ENCODE data around the gene NDUFAB1. TPM values are rescaled to one million over a fixed set of nuclear protein-coding genes. Genes with fewer than 3 reads are reported as not detected.

Gene NDUFAB1
- total RNA-seq, 1 donor from 2014 or later: 75.9 TPM

- Mint-ChIP-seq H3K9me3 (ENCODE audit: low read depth) (no peaks in the 10 kb centered on the region), H3K27me3 (no peaks in the 10 kb centered on the region), H3K4me1 (ENCODE audit: low read depth) (no peaks in the 10 kb centered on the region), H3K4me3 (ENCODE audit: low read depth) (no peak overlapping the region), H3K36me3 (ENCODE audit: insufficient read depth) (peaks cover 9% of the 10 kb centered on the region), H3K27ac (no peak overlapping the region)
- DNase-seq (ENCODE audit: low spot score, unreplicated experiment): no peak
- no peak for TF ChIP-seq CTCF (IDR thresholded peaks at IDR 0.05; ENCODE audit: unreplicated experiment)
Measured at GRCh38 chr16:23534868-23535860, 61.0 kb downstream of the NDUFAB1 start.

- no peak for DNase-seq (ENCODE audit: low spot score, unreplicated experiment)
- no peaks in the 10 kb centered on the region for H3K9me3 Mint-ChIP-seq (ENCODE audit: low read depth)
- no peak for TF ChIP-seq CTCF (IDR thresholded peaks at IDR 0.05; ENCODE audit: unreplicated experiment)
- no peak overlapping the region for H3K27ac Mint-ChIP-seq
- no peak overlapping the region for H3K4me3 Mint-ChIP-seq (ENCODE audit: low read depth)
- H3K27me3 Mint-ChIP-seq: no peaks in the 10 kb centered on the region
- H3K4me1 Mint-ChIP-seq (ENCODE audit: low read depth): no peaks in the 10 kb centered on the region
- H3K36me3 Mint-ChIP-seq (ENCODE audit: insufficient read depth): peaks cover 7% of the 10 kb centered on the region
Measured at GRCh38 chr16:23532448-23532847, 63.7 kb downstream of the NDUFAB1 start.

Other genes starting within 250 kb of the NDUFAB1 start
- 24.9 and 28.3 TPM in 2 replicates for gene COG7, start 143.1 kb downstream of the NDUFAB1 start, total RNA-seq
- 87.5 and 89.9 TPM in 2 replicates for gene GGA2, start 85.8 kb downstream of the NDUFAB1 start, total RNA-seq
- gene EARS2, start 39.0 kb downstream of the NDUFAB1 start, total RNA-seq: 24.7 and 26.6 TPM in 2 replicates
- gene UBFD1, start 38.6 kb downstream of the NDUFAB1 start, total RNA-seq: 101 and 106 TPM in 2 replicates
- gene PALB2, start 45.0 kb upstream of the NDUFAB1 start, total RNA-seq: 21.0 TPM in 2 replicates
- gene DCTN5, start 45.1 kb upstream of the NDUFAB1 start, total RNA-seq: 79.8 and 88.9 TPM in 2 replicates
- 30.4 and 36.2 TPM in 2 replicates for gene PLK1, start 82.6 kb upstream of the NDUFAB1 start, total RNA-seq
- 0.60 and 0.71 TPM in 2 replicates for gene ERN2, start 116.9 kb upstream of the NDUFAB1 start, total RNA-seq
- not detected in 2 replicates for gene CHP2, start 158.7 kb upstream of the NDUFAB1 start, total RNA-seq
- 0.27 and 0.36 TPM in 2 replicates for gene PRKCB, start 239.7 kb upstream of the NDUFAB1 start, total RNA-seq

Data from progenitor cell of endocrine pancreas (in vitro differentiated cells).